Esophagus muscularis mucosa (tissue), 4 donors: ENCODE data around the gene UVRAG.

Experiments
- CTCF ChIP-seq, 3 experiments: fragments of 200-600 bp in 2 of 3; fragments of 450-650 bp in 1 of 3; sonication (generic) in 2 of 3; IDR thresholded peaks; one replicate each; pipeline ENCODE4 v1.5.1; 2017 to 2019; ENCODE audit warnings: antibody characterized with exemption in 3 of 3, mild to moderate bottlenecking in 2 of 3, moderate library complexity in 1 of 3
- EP300 ChIP-seq: sonication (generic); formaldehyde crosslinking; IDR thresholded peaks from one replicate; pipeline ENCODE4 v1.6.1; 2017; ENCODE audit warnings: antibody characterized with exemption
- POLR2A ChIP-seq: fragments of 450-650 bp; IDR thresholded peaks from one replicate; pipeline ENCODE4 v1.6.1; 2017; ENCODE audit warnings: antibody characterized with exemption, moderate library complexity, mild to moderate bottlenecking, low read depth
- POLR2AphosphoS5 ChIP-seq, 2 donors: sonication (generic); formaldehyde crosslinking; IDR thresholded peaks; one replicate each; pipeline ENCODE4 v1.6.1; 2017; ENCODE audit warnings: antibody characterized with exemption in 2 of 2

- TF ChIP-seq CTCF (IDR thresholded peaks at IDR 0.05) (no peak), POLR2AphosphoS5 (IDR thresholded peaks at IDR 0.05) (no peak), EP300 (no peak), POLR2A (no peak)
Measured at GRCh38 chr11:76030286-76030685, 215.3 kb downstream of the UVRAG start.
